ENCODE measurements around the gene GRM4.

DNA sequence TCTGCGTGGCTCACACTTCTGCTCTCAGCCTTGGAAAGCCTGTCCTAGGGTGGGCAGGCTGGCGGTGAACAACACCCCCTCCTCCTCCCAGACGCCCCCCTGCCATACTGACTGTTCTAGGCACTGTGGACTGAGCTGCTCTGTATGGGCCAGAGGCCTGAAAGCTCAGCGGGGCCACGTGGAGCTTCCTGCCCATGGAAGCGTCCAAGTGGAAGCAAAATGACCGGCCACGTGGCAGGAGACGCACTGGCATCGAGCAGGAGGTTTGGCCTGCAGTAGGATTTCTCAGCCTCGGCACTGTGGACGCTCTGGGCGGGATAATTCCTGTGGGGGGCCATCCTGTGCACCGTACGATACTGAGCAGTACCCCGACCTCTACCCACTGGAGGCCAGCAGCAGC is 88.7 kb downstream of the GRM4 start:
- TF ChIP-seq CTCF (IDR thresholded peaks at IDR 0.05) (no peak), POLR2A (IDR thresholded peaks at IDR 0.05) (no peak)

All from right lobe of liver (tissue), 4 donors.